K562 (cell line): Measurements from ENCODE around the gene RNF223. TPM values are rescaled to one million over a fixed set of nuclear protein-coding genes. Genes with fewer than 3 reads are reported as not detected.

Experiments used
- ATAC-seq: fragments of 200-7000 bp; cut with Tn5 transposase; 3 replicates; pipeline ENCODE4 v1.9.1; 2020; ENCODE audit warnings: moderate library complexity
- BruUV-seq: library from RNA; stranded (reverse); fragments of 400-500 nt; replicated peaks from 2 replicates; lab custom pipeline; 2021; lab: Mats Ljungman, UMichigan
- CTCF ChIA-PET: fragments of 300-600 bp; formaldehyde crosslinking; extraction: SDS; loops from one replicate; lab custom pipeline; 2021; ENCODE audit warnings: low intra/inter-chr PET ratio; lab: Yijun Ruan, JAX
- POLR2A ChIA-PET: fragments of 300-600, 350-650 bp; sonication (Branson Sonifier 250); formaldehyde crosslinking; extraction: SDS; loops from one replicate; lab custom pipeline; 2021; ENCODE audit warnings: antibody characterized with exemption, inconsistent platforms; lab: Yijun Ruan, JAX
- DNase-seq, 4 experiments: peaks; one replicate each; pipeline versions ENCODE4 v3.0.0 to v3.0.0-alpha.2; 2011 to 2018; ENCODE audit warnings: low spot score in 3 of 4, mixed read lengths in 3 of 4; ENCODE audit errors: extremely low read depth in 1 of 4
- FAIRE-seq: peaks from 2 replicates; lab custom pipeline; 2011; peaks lifted over from hg19 to GRCh38; lab: Jason Lieb, UNC
- H2AFZ ChIP-seq: 2 replicates; pipeline ENCODE4 v1.6.0; 2011; ENCODE audit warnings: low read depth, low read length, control low read depth, inconsistent platforms
- H3K27ac ChIP-seq: fragments of 200-600 bp; 3 replicates; pipeline ENCODE4 v1.8.0; 2011; ENCODE audit warnings: low read depth, mild to moderate bottlenecking, control low read depth, inconsistent platforms, low read length, moderate library complexity, mixed read lengths; ENCODE audit errors: extremely low read depth
- H3K27me3 ChIP-seq, 2 experiments: fragments of 300-600 bp in 1 of 2; 2 replicates in 1 of 2; 3 replicates in 1 of 2; pipeline versions ENCODE4 v1.6.0 to v1.8.0; 2011; ENCODE audit warnings: inconsistent platforms in 2 of 2, low read length in 2 of 2, mild to moderate bottlenecking in 1 of 2, mixed read lengths in 1 of 2, moderate library complexity in 1 of 2; ENCODE audit not compliant: control insufficient read depth in 2 of 2, insufficient read depth in 2 of 2
- H3K36me3 ChIP-seq: fragments of 300-600 bp; 3 replicates; pipeline ENCODE4 v1.8.0; 2011; ENCODE audit warnings: mild to moderate bottlenecking, low read length, inconsistent platforms; ENCODE audit not compliant: control insufficient read depth, insufficient read depth
- H3K4me1 ChIP-seq, 2 experiments: fragments of 200-600 bp in 1 of 2; replicated peaks in 1 of 2; 2 replicates in 1 of 2; 3 replicates in 1 of 2; pipeline versions ENCODE4 v1.5.1 to v1.8.0; 2011; ENCODE audit warnings: inconsistent platforms in 2 of 2, low read length in 2 of 2, mild to moderate bottlenecking in 1 of 2, mixed read lengths in 1 of 2, moderate library complexity in 1 of 2; ENCODE audit not compliant: control insufficient read depth in 2 of 2, insufficient read depth in 2 of 2
- H3K4me2 ChIP-seq: 2 replicates; pipeline ENCODE4 v1.6.1; 2011; ENCODE audit warnings: low read length, control low read depth, inconsistent platforms, mixed read lengths; ENCODE audit not compliant: insufficient read depth
- H3K4me3 ChIP-seq: fragments of 200-600 bp; sonication (generic), shearing (Covaris generic); 2 replicates; pipeline ENCODE4 v1.5.1; 2016; ENCODE audit warnings: control low read depth, inconsistent platforms
- H3K79me2 ChIP-seq: fragments of 200-600 bp; 3 replicates; pipeline ENCODE4 v1.8.0; 2011; ENCODE audit warnings: low read length, inconsistent platforms; ENCODE audit not compliant: control insufficient read depth, insufficient read depth
- H3K9ac ChIP-seq, 2 experiments: 2 replicates each; pipeline versions ENCODE4 v1.6.0 to v1.6.1; 2011; ENCODE audit warnings: low read depth in 2 of 2, low read length in 2 of 2, control low read depth in 1 of 2, inconsistent platforms in 1 of 2, mild to moderate bottlenecking in 1 of 2, mixed read lengths in 1 of 2; ENCODE audit not compliant: insufficient read depth in 1 of 2
- H3K9me1 ChIP-seq: one replicate; pipeline ENCODE4 v1.6.0; 2011; ENCODE audit warnings: inconsistent platforms, mild to moderate bottlenecking, low read length, moderate library complexity; ENCODE audit not compliant: control insufficient read depth, insufficient read depth
- H3K9me3 ChIP-seq: replicated peaks from 2 replicates; pipeline ENCODE4 v1.5.1; 2011; ENCODE audit warnings: low read depth, low read length, inconsistent platforms; ENCODE audit not compliant: control insufficient read depth, insufficient read depth
- H4K20me1 ChIP-seq: replicated peaks from 2 replicates; pipeline ENCODE4 v1.6.1; 2011; ENCODE audit warnings: low read length, inconsistent platforms, mixed read lengths; ENCODE audit not compliant: control insufficient read depth, insufficient read depth
- ESRRA ChIP-seq: fragments of 450-650 bp; IDR thresholded peaks from 2 replicates; pipeline ENCODE4 v1.6.1; 2014; ENCODE audit warnings: low read depth, mild to moderate bottlenecking, moderate library complexity, borderline replicate concordance
- HDAC1 ChIP-seq, 2 experiments: fragments of 450-650 bp; IDR thresholded peaks; 2 replicates each; pipeline ENCODE4 v1.6.1; 2016 to 2017; ENCODE audit warnings: inconsistent platforms in 1 of 2, mild to moderate bottlenecking in 1 of 2, moderate library complexity in 1 of 2
- KDM4B ChIP-seq, 2 experiments: fragments of 450-650 bp in 1 of 2; sonication (generic) in 1 of 2; IDR thresholded peaks; 2 replicates each; pipeline ENCODE4 v1.6.1; 2016 to 2017; ENCODE audit warnings: borderline replicate concordance in 2 of 2, antibody characterized with exemption in 1 of 2, low read depth in 1 of 2, mild to moderate bottlenecking in 1 of 2
- NEUROD1 ChIP-seq: fragments of 150-350 bp; IDR thresholded peaks from 2 replicates; pipeline ENCODE4 v1.6.1; 2014; ENCODE audit warnings: borderline replicate concordance, low read length, low read depth; ENCODE audit not compliant: partially characterized antibody
- NR2C2 ChIP-seq, 2 experiments: fragments of 200-800 bp in 1 of 2; sonication (Bioruptor generic) in 1 of 2; sonication (generic) in 1 of 2; formaldehyde crosslinking in 1 of 2; IDR thresholded peaks; 2 replicates each; pipeline versions ENCODE4 v1.6.1 to v1.8.0; 2016 to 2022; ENCODE audit warnings: mild to moderate bottlenecking in 1 of 2, missing compliant biosample characterization in 1 of 2, missing genetic modification characterization in 1 of 2, missing genetic modification reagents in 1 of 2
- RCOR1 ChIP-seq, 2 experiments: IDR thresholded peaks; 2 replicates each; pipeline ENCODE4 v1.6.1; 2012; ENCODE audit warnings: low read depth in 2 of 2, low read length in 2 of 2, borderline replicate concordance in 1 of 2, improper control_type of control experiment in 1 of 2
- RREB1 ChIP-seq: fragments of 250-450 bp; sonication (Bioruptor Pico); IDR thresholded peaks from 2 replicates; pipeline ENCODE4 v1.4.0; 2020
- TGIF2 ChIP-seq: sonication (generic); formaldehyde crosslinking; IDR thresholded peaks from 2 replicates; pipeline ENCODE4 v1.8.1; 2022; ENCODE audit warnings: mild to moderate bottlenecking, missing genetic modification reagents, moderate library complexity
- TRIM28 ChIP-seq: fragments of 450-650 bp; IDR thresholded peaks from 2 replicates; pipeline ENCODE4 v1.6.1; 2017
- VEZF1 ChIP-seq: fragments of 200-800 bp; sonication (Bioruptor generic); IDR thresholded peaks from 2 replicates; pipeline ENCODE4 v1.6.1; 2017; ENCODE audit warnings: missing genetic modification characterization, missing compliant biosample characterization
- ZNF354B ChIP-seq: fragments of 250-450 bp; sonication (Bioruptor Pico); IDR thresholded peaks from 2 replicates; pipeline ENCODE4 v1.4.0; 2020
- ZNF586 ChIP-seq: fragments of 450-650 bp; formaldehyde crosslinking; conservative IDR thresholded peaks from 2 replicates; pipeline ENCODE4 v1.4.0; 2020; ENCODE audit warnings: mild to moderate bottlenecking, moderate library complexity
- WGBS: fragments of 100-300 bp; shearing (Covaris generic); methylation state at CpG from one replicate; pipeline ENCODE4 v1.1.6; 2016; ENCODE audit warnings: low coverage, mixed read lengths; ENCODE audit not compliant: insufficient coverage; ENCODE audit errors: missing lambda C conversion rate; 5-methylcytosine and 5-hydroxymethylcytosine counted together
- in situ Hi-C: fragments of 300-500 bp; cut with MboI; formaldehyde crosslinking; loops from 4 replicates; pipeline ENCODE4 v1.15.0; 2018; ENCODE audit warnings: inconsistent platforms, mixed read lengths
- intact Hi-C: fragments of 100-400 bp; cut with micrococcal nuclease; formaldehyde crosslinking; loops from 2 replicates; pipeline ENCODE4 v1.14.2; 2022
- polyA plus RNA-seq, 8 experiments: library from polyadenylated mRNA; depleted of rRNA in 4 of 8; stranded (reverse) in 5 of 8; unstranded in 3 of 8; fragments of >200 nt; fragmentation: Nextera tagmentation in 2 of 8; fragmentation: Illumina TruSeq in 1 of 8; extraction: Ambion mirVana in 2 of 8; extraction: Trizol in 1 of 8; gene quantifications; 2 replicates each; pipeline versions ENCODE4 v1.2.1 to v1.2.3, GENCODE V29; 2011 to 2014; ENCODE audit warnings: inconsistent platforms in 1 of 8, missing spikeins in 1 of 8
- total RNA-seq, 7 experiments: library from RNA; depleted of rRNA in 6 of 7; stranded (reverse); fragments of >200 nt in 6 of 7; fragmentation: Illumina TruSeq in 2 of 7; extraction: Trizol in 2 of 7; gene quantifications; 2 replicates each; pipeline versions ENCODE4 v1.2.1 to v1.2.3, GENCODE V29; 2011 to 2021; ENCODE audit warnings: low replicate concordance in 1 of 7

Gene RNF223
- total and polyA plus RNA-seq, 9 of the 15 experiments (the other 6 are each of a cell fraction or from before 2014, with no cell fraction given): 0.04 to 0.32 TPM; not detected in 7

DNA sequence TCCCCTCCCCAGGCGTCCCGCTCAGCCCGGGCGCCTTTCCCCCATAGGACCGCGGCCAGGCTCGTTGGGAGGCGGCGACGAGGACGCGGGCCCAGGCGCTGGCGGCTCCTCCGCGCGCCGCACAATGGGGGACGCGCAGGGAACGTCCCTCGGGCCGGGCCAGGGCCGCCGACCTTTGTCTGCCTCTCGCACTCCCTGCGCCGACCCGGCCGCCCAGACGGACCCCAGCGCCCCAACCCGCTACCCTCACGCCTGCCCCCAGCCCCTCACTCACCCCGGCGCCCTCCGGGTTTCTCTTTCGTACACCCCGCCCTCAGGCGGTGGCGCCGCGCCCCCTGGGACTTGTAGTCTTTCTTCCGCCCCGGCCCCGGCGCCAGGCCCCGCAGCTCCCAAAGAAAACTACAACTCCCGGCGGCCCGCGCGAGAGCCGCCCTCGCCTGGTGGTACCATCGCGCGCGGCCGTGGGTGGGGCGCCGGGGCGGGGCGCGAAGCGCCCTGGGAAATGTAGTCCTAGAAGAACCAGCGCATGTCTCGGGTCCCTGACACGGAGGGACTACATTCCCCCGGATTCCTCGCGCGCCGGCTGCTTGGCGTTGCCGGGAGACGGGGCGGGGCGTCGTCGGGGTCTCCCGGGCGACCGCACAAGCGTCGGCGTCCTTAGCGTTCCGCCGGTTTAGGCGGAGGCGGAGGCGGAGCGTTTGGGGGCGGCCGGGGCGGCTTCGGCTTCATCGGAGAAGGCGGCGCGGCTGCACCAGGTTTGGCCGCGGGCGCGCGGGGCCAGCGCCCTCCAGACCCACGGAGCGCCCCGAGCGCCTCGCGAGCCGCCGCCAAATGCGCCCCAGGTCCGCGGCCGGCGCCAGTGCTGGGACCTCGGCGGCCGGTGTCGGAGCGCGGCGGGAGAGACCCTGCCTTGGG, 41.9 kb upstream of the RNF223 start, which contains the start of gene C1orf159:
C1orf159 (minus strand) TSS at position 304 of the 915 bp plus-strand sequence. CDS start 24,546 bp downstream, outside the sequence.
- peak; percentile 98 for ATAC-seq
- H3K4me1 ChIP-seq: peaks cover 0 to 41% of the 10 kb centered on the region in 2 experiments; a peak in 2 of 5 replicates
- H3K9ac ChIP-seq: peak within 1 kb of the TSS; percentile 84 to 96
- H3K9me3 ChIP-seq: peaks cover 25% of the 10 kb centered on the region
- peak within 1 kb of the TSS; percentile 81 for H2AFZ ChIP-seq
- H3K36me3 ChIP-seq: peaks cover 25% of the 10 kb centered on the region
- ChIA-PET CTCF (no interaction called here), POLR2A (interaction anchor here (0.5 to 0.6 kb wide), 2 partner anchors 118 to 147 kb away, joined by 3 read pairs; no protein-coding TSS in a partner anchor)
- H3K27ac ChIP-seq: peak within 1 kb of the TSS; percentile 87
- no peaks in the 10 kb centered on the region for H4K20me1 ChIP-seq
- no peaks in the 10 kb centered on the region for H3K9me1 ChIP-seq
- in situ Hi-C loops (no loop called here), intact Hi-C loops (loop anchor here (1.0 to 2.0 kb wide), 2 partner anchors 83 to 177 kb away; no protein-coding TSS in a partner anchor)
- peaks cover 41% of the 10 kb centered on the region for H3K79me2 ChIP-seq
- peak; percentile 96 to 99 (median 98) for DNase-seq
- under 1% methylated on average over 102 of the region's 128 CpGs for WGBS
- peak within 1 kb of the TSS; percentile 96 for H3K4me3 ChIP-seq
- H3K27me3 ChIP-seq: peaks cover 25 to 36% of the 10 kb centered on the region in 2 experiments; a peak in 4 of 5 replicates
- H3K4me2 ChIP-seq: peak within 1 kb of the TSS; percentile 81
- no TSS peak for BruUV-seq
- FAIRE-seq: peak; percentile 97
- peak; percentile 47 for TF ChIP-seq NR2C2 (CRISPR knock-in tag; IDR thresholded peaks at IDR 0.05)
- TF ChIP-seq NR2C2 (tag; IDR thresholded peaks at IDR 0.05): peak; percentile 98
- TF ChIP-seq TRIM28: no peak
- peak in 1 of 2 experiments; percentile 90; a peak in 2 of 4 replicates for TF ChIP-seq HDAC1 (IDR thresholded peaks at IDR 0.05)
- TF ChIP-seq RCOR1 (IDR thresholded peaks at IDR 0.05; ENCODE audit: borderline replicate concordance in 1 of 2, low read depth in 2 of 2, low read length in 2 of 2): peak in 1 of 2 experiments; percentile 50; a peak in 1 of 4 replicates
- TF ChIP-seq VEZF1: peak; percentile 97
- 0 out of 2 replicates have a peak, but pooled peaks have one; percentile 64 for TF ChIP-seq ESRRA
- peak; percentile 63; the same call in 1 of the 2 replicates for TF ChIP-seq TGIF2 (CRISPR knock-in tag)
- peak; percentile 95 for TF ChIP-seq NEUROD1
- TF ChIP-seq RREB1 (CRISPR knock-in tag): 0 out of 2 replicates have a peak, but pooled peaks have one; percentile 22
- peak in 1 of 2 experiments; percentile 61; a peak in 1 of 4 replicates for TF ChIP-seq KDM4B (IDR thresholded peaks at IDR 0.05; ENCODE audit: borderline replicate concordance in 2 of 2, low read depth in 1 of 2)
- no peak for TF ChIP-seq ZNF586
- peak; percentile 25; the same call in 1 of the 2 replicates for TF ChIP-seq ZNF354B (CRISPR knock-in tag)
